ENCODE results near the gene NTM. TPM values are rescaled to one million over a fixed set of nuclear protein-coding genes. Genes with fewer than 3 reads are reported as not detected.

The NTM gene
- total and polyA plus RNA-seq, 2 experiments from 2014 or later: 2.2 to 4.9 TPM

- no peaks in the 10 kb centered on the region for H3K79me2 ChIP-seq
- TF ChIP-seq EZH2phosphoT487 (IDR thresholded peaks at IDR 0.05; ENCODE audit: low read depth, severe bottlenecking, unreplicated experiment): no peak
- no peaks in the 10 kb centered on the region for H3K9me2 ChIP-seq (replicated peaks; ENCODE audit: insufficient read depth)
- H4K20me1 ChIP-seq (ENCODE audit: insufficient read depth, poor library complexity, severe bottlenecking): no peaks in the 10 kb centered on the region
- no peak overlapping the region for H2AFZ ChIP-seq
- H3K4me2 ChIP-seq: no peak overlapping the region
- no peak for DNase-seq (ENCODE audit: low spot score)
- no peak overlapping the region for H3K4me3 ChIP-seq
- H3K9me3 ChIP-seq (ENCODE audit: low read depth): no peaks in the 10 kb centered on the region
- 87% methylated on average over 2 of the region's 2 CpGs for WGBS (ENCODE audit: low lambda C conversion rate, missing lambda C conversion rate)
- peaks cover 19% of the 10 kb centered on the region for H3K27me3 ChIP-seq
- H3K4me1 ChIP-seq (ENCODE audit: insufficient read depth): no peaks in the 10 kb centered on the region
- no peaks in the 10 kb centered on the region for H3K36me3 ChIP-seq (replicated peaks; ENCODE audit: insufficient read depth, low read depth)
- no peak overlapping the region for H3K27ac ChIP-seq
These were observed 178.7 kb downstream of the NTM start for GRCh38 chr11:131549099-131549498.

GRCh38 chr11:131549770-131550169 lies 179.4 kb downstream of the NTM start:
- 63% methylated on average over 8 of the region's 8 CpGs for WGBS (ENCODE audit: low lambda C conversion rate, missing lambda C conversion rate)

GRCh38 chr11:131560287-131560686 lies 189.9 kb downstream of the NTM start:
- no peaks in the 10 kb centered on the region for H3K36me3 ChIP-seq (replicated peaks; ENCODE audit: insufficient read depth, low read depth)
- H2AFZ ChIP-seq: no peak overlapping the region
- TF ChIP-seq CTCF (IDR thresholded peaks at IDR 0.05; ENCODE audit: poor library complexity) (no peak), EZH2 (IDR thresholded peaks at IDR 0.05; ENCODE audit: borderline replicate concordance) (no peak), EZH2phosphoT487 (IDR thresholded peaks at IDR 0.05; ENCODE audit: low read depth, severe bottlenecking, unreplicated experiment) (no peak)
- H3K4me1 ChIP-seq (ENCODE audit: insufficient read depth): no peaks in the 10 kb centered on the region
- no peaks in the 10 kb centered on the region for H3K9me2 ChIP-seq (replicated peaks; ENCODE audit: insufficient read depth)
- WGBS (ENCODE audit: low lambda C conversion rate, missing lambda C conversion rate): 87% methylated on average over 4 of the region's 4 CpGs
- H3K4me2 ChIP-seq: no peak overlapping the region
- H3K79me2 ChIP-seq: no peaks in the 10 kb centered on the region
- no peak overlapping the region for H3K27ac ChIP-seq
- DNase-seq (ENCODE audit: low spot score): no peak
- H3K9me3 ChIP-seq (ENCODE audit: low read depth): no peaks in the 10 kb centered on the region
- H3K27me3 ChIP-seq: no peaks in the 10 kb centered on the region
- H3K4me3 ChIP-seq: no peak overlapping the region
- H4K20me1 ChIP-seq (ENCODE audit: insufficient read depth, poor library complexity, severe bottlenecking): no peaks in the 10 kb centered on the region

More at GRCh38 chr11:131549770-131550169, 179.4 kb downstream of the NTM start:
- TF ChIP-seq CTCF (IDR thresholded peaks at IDR 0.05; ENCODE audit: poor library complexity) (no peak), EZH2 (IDR thresholded peaks at IDR 0.05; ENCODE audit: borderline replicate concordance) (no peak), EZH2phosphoT487 (IDR thresholded peaks at IDR 0.05; ENCODE audit: low read depth, severe bottlenecking, unreplicated experiment) (no peak)
- Histone ChIP-seq H3K4me1 (ENCODE audit: insufficient read depth) (no peaks in the 10 kb centered on the region), H3K27ac (no peak overlapping the region), H4K20me1 (ENCODE audit: insufficient read depth, poor library complexity, severe bottlenecking) (no peaks in the 10 kb centered on the region), H3K27me3 (peaks cover 14% of the 10 kb centered on the region), H3K9me2 (replicated peaks; ENCODE audit: insufficient read depth) (no peaks in the 10 kb centered on the region), H3K4me3 (no peak overlapping the region), H3K36me3 (replicated peaks; ENCODE audit: insufficient read depth, low read depth) (no peaks in the 10 kb centered on the region), H3K4me2 (no peak overlapping the region), H3K79me2 (no peaks in the 10 kb centered on the region), H3K9me3 (ENCODE audit: low read depth) (no peaks in the 10 kb centered on the region), H2AFZ (no peak overlapping the region)
- no peak for DNase-seq (ENCODE audit: low spot score)

- DNase-seq (ENCODE audit: low spot score): no peak
- H3K79me2 ChIP-seq: no peaks in the 10 kb centered on the region
- no peak overlapping the region for H3K4me2 ChIP-seq
- no peaks in the 10 kb centered on the region for H3K27me3 ChIP-seq
- H3K4me3 ChIP-seq: no peak overlapping the region
- no peak overlapping the region for H3K27ac ChIP-seq
- WGBS (ENCODE audit: low lambda C conversion rate, missing lambda C conversion rate): 76% methylated on average over 4 of the region's 4 CpGs
- H4K20me1 ChIP-seq (ENCODE audit: insufficient read depth, poor library complexity, severe bottlenecking): no peaks in the 10 kb centered on the region
- H3K36me3 ChIP-seq (replicated peaks; ENCODE audit: insufficient read depth, low read depth): no peaks in the 10 kb centered on the region
- no peaks in the 10 kb centered on the region for H3K9me2 ChIP-seq (replicated peaks; ENCODE audit: insufficient read depth)
- no peaks in the 10 kb centered on the region for H3K9me3 ChIP-seq (ENCODE audit: low read depth)
- H3K4me1 ChIP-seq (ENCODE audit: insufficient read depth): no peaks in the 10 kb centered on the region
- TF ChIP-seq CTCF (IDR thresholded peaks at IDR 0.05; ENCODE audit: poor library complexity) (no peak), EZH2phosphoT487 (IDR thresholded peaks at IDR 0.05; ENCODE audit: low read depth, severe bottlenecking, unreplicated experiment) (no peak), EZH2 (IDR thresholded peaks at IDR 0.05; ENCODE audit: borderline replicate concordance) (no peak)
- no peak overlapping the region for H2AFZ ChIP-seq
These were observed 191.1 kb downstream of the NTM start for GRCh38 chr11:131561501-131561900.

Measured in hepatocyte (in vitro differentiated cells).